Naive thymus-derived CD4-positive, alpha-beta T cell (primary cell): ENCODE results near the gene ATXN7L2. TPM values are rescaled to one million over a fixed set of nuclear protein-coding genes. Genes with fewer than 3 reads are reported as not detected.
A peak's percentile ranks its signal among the peaks of the same experiment; 100 is the strongest.

ENCODE experiments used
- ATAC-seq: fragments of 150-1000 bp; cut with Tn5 transposase; 2 replicates; pipeline ENCODE4 v1.10.0; 2021; ENCODE audit warnings: mild to moderate bottlenecking, moderate library complexity
- CTCF ChIA-PET: fragments of 350-600 bp; sonication (Branson Sonifier 250); formaldehyde crosslinking; loops from one replicate; lab custom pipeline; 2021; ENCODE audit warnings: antibody characterized with exemption; lab: Charles Lee
- POLR2A ChIA-PET: fragments of 350-600 bp; sonication (Branson Sonifier 250); formaldehyde crosslinking; loops from one replicate; lab custom pipeline; 2021; ENCODE audit warnings: antibody characterized with exemption, inconsistent platforms; lab: Charles Lee
- DNase-seq, 9 donors: peaks; one replicate each; pipeline versions ENCODE4 v3.0.0 to v3.0.0-alpha.2; 2020 to 2022; ENCODE audit warnings: mixed read lengths in 1 of 9
- H3K27ac ChIP-seq: one replicate; pipeline ENCODE4 v1.7.0; 2013; ENCODE audit warnings: mild to moderate bottlenecking, low read depth, low read length, moderate library complexity
- H3K27me3 ChIP-seq, 2 donors: one replicate each; pipeline ENCODE4 v1.7.0; 2013; ENCODE audit warnings: low read length in 2 of 2, mild to moderate bottlenecking in 2 of 2, moderate library complexity in 2 of 2; ENCODE audit not compliant: control insufficient read depth in 2 of 2, insufficient read depth in 2 of 2
- H3K36me3 ChIP-seq, 3 experiments: 1 replicate in 2 of 3; 2 replicates in 1 of 3; pipeline ENCODE4 v1.7.0; 2013; ENCODE audit warnings: low read length in 3 of 3, mild to moderate bottlenecking in 3 of 3, moderate library complexity in 1 of 3; ENCODE audit not compliant: insufficient read depth in 3 of 3, control insufficient read depth in 2 of 3
- H3K4me1 ChIP-seq, 2 donors: one replicate each; pipeline ENCODE4 v1.7.0; 2013; ENCODE audit warnings: low read length in 2 of 2, mild to moderate bottlenecking in 2 of 2, moderate library complexity in 1 of 2; ENCODE audit not compliant: control insufficient read depth in 2 of 2, insufficient read depth in 2 of 2
- H3K4me3 ChIP-seq: 2 replicates; pipeline ENCODE4 v1.7.0; 2013; ENCODE audit warnings: mild to moderate bottlenecking, low read length
- H3K9me3 ChIP-seq, 3 experiments: 1 replicate in 2 of 3; 2 replicates in 1 of 3; pipeline ENCODE4 v1.7.0; 2013; ENCODE audit warnings: low read length in 3 of 3; ENCODE audit not compliant: control insufficient read depth in 2 of 3
- H3K27ac Mint-ChIP-seq, 9 donors: one replicate each; pipeline ENCODE4 v1.8.0; 2020 to 2022; ENCODE audit warnings: mixed read lengths in 9 of 9, mild to moderate bottlenecking in 8 of 9, moderate library complexity in 5 of 9, inconsistent platforms in 2 of 9
- H3K27me3 Mint-ChIP-seq, 5 donors: one replicate each; pipeline ENCODE4 v1.8.0; 2021 to 2022; ENCODE audit warnings: mixed read lengths in 5 of 5, mild to moderate bottlenecking in 1 of 5
- H3K36me3 Mint-ChIP-seq, 5 donors: one replicate each; pipeline ENCODE4 v1.8.0; 2020 to 2022; ENCODE audit warnings: mixed read lengths in 5 of 5, mild to moderate bottlenecking in 3 of 5, inconsistent platforms in 1 of 5
- H3K4me1 Mint-ChIP-seq, 7 donors: one replicate each; pipeline ENCODE4 v1.8.0; 2020 to 2022; ENCODE audit warnings: mixed read lengths in 7 of 7, mild to moderate bottlenecking in 3 of 7, inconsistent platforms in 1 of 7
- H3K4me3 Mint-ChIP-seq, 10 donors: one replicate each; pipeline ENCODE4 v1.8.0; 2020 to 2022; ENCODE audit warnings: mild to moderate bottlenecking in 10 of 10, mixed read lengths in 10 of 10, moderate library complexity in 6 of 10, inconsistent platforms in 2 of 10
- H3K9me3 Mint-ChIP-seq, 11 donors: one replicate each; pipeline ENCODE4 v1.8.0; 2020 to 2022; ENCODE audit warnings: mixed read lengths in 11 of 11, mild to moderate bottlenecking in 4 of 11, inconsistent platforms in 1 of 11, moderate library complexity in 1 of 11
- intact Hi-C, 2 donors: fragments of 100-400 bp; cut with micrococcal nuclease; formaldehyde crosslinking; loops; one replicate each; pipeline ENCODE4 v1.15.1; 2023
- polyA plus RNA-seq, 2 donors: library from polyadenylated mRNA; unstranded; fragments of 300-500 nt; fragmentation: Illumina TruSeq; gene quantifications; one replicate each; pipeline ENCODE4 v1.2.3, GENCODE V29; 2021
- total RNA-seq, 6 experiments: library from RNA in 5 of 6; stranded (reverse) in 5 of 6; gene quantifications; 1 replicate in 5 of 6; 2 replicates in 1 of 6; pipeline ENCODE4 v1.2.3 and lab custom pipeline; 2021 to 2026

The ATXN7L2 gene
- total RNA-seq: 10 to 100 TPM; 10.5 to 12.8 (median 11.7) TPM
- 10 to 100 TPM in 1 of 2 donors, 1 to 10 TPM in 1; 4.9 to 15.2 TPM for polyA plus RNA-seq
- total RNA-seq (lab: John Stamatoyannopoulos, UW): 50.7 reads per million, percentile 71 among the genes with 10 or more reads in this experiment

GRCh38 chr1:109483672-109484518, at the start of gene ATXN7L2:
Gene ATXN7L2, plus strand, starts transcription at chr1:109483905. Its CDS starts 49 bp downstream, at chr1:109483954.
- H3K27me3 Mint-ChIP-seq: peaks cover 0 to 23% (median under 1%) of the 10 kb centered on the region in 5 donors
- ChIA-PET CTCF (interaction anchor here (0.5 to 32.6 kb wide), 7 partner anchors 10 to 765 kb away, joined by 3 to 1240 read pairs (median 3); partner anchors contain the start of genes AHCYL1, AMIGO1, CYB561D1 and GPR61), POLR2A (interaction anchor here (0.6 to 27.0 kb wide), 13 partner anchors 22 to 726 kb away, joined by 3 to 478 read pairs (median 4); partner anchors contain the start of genes AMIGO1, CYB561D1, GNAI3 and KCNC4)
- Histone ChIP-seq H3K4me3 (peak within 1 kb of the TSS; percentile 98), H3K27ac (peak within 1 kb of the TSS; percentile 88), H3K36me3 (peaks cover 0 to 27% (median 0%) of the 10 kb centered on the region in 3 experiments), H3K9me3 (no peaks in the 10 kb centered on the region), H3K4me1 (peaks cover 9 to 14% of the 10 kb centered on the region in 2 donors), H3K27me3 (no peaks in the 10 kb centered on the region)
- DNase-seq (peak; percentile 89 to 95 (median 93)), ATAC-seq (peak; percentile 91)
- H3K4me3 Mint-ChIP-seq: peak within 1 kb of the TSS; percentile 93 to 99 (median 96)
- H3K9me3 Mint-ChIP-seq: no peaks in the 10 kb centered on the region
- intact Hi-C loops: loop anchor here (1.0 to 10.0 kb wide), 22 partner anchors 10 to 854 kb away; partner anchors contain the start of genes AHCYL1 (in 2 of the 2), CELSR2 (in 2 of the 2), CYB561D1 (in 2 of the 2) and PSMA5 (in 2 of the 2)
- H3K27ac Mint-ChIP-seq: peak within 1 kb of the TSS; percentile 83 to 97 (median 92)
- H3K4me1 Mint-ChIP-seq: peaks cover 27 to 44% (median 35%) of the 10 kb centered on the region in 7 donors
- H3K36me3 Mint-ChIP-seq: peaks cover 0 to 14% (median 3%) of the 10 kb centered on the region in 5 donors

DNA sequence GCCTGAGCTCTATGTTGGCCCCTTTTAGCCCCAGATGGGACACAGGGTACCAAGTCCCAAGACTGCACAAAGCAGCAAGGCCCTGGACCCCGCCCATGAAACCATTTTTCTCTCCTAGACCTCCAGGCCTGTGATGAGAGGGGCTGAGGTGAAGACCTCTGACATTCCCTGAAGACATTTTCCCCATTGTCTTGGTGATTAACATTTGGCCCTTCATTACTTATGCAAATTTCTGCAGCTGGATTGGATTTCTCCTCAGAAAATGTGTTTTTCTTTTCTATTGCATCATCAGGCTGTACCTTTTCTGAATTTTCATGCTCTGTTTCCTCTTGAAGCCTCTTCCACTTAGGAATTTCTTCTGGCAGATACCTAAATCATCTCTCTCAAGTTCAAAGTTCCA, 49.2 kb upstream of the ATXN7L2 start:
- H3K27ac Mint-ChIP-seq: no peak overlapping the region
- ATAC-seq (no peak), DNase-seq (no peak)
- no peaks in the 10 kb centered on the region for H3K4me1 Mint-ChIP-seq
- no peak overlapping the region for H3K4me3 Mint-ChIP-seq
- CTCF ChIA-PET: no interaction called here
- POLR2A ChIA-PET: no interaction called here
- H3K36me3 Mint-ChIP-seq: peaks cover 0 to 5% (median 0%) of the 10 kb centered on the region in 5 donors
- H3K9me3 Mint-ChIP-seq: peaks cover 0 to 6% (median 0%) of the 10 kb centered on the region in 11 donors
- Histone ChIP-seq H3K36me3 (no peaks in the 10 kb centered on the region), H3K9me3 (no peaks in the 10 kb centered on the region), H3K4me1 (no peaks in the 10 kb centered on the region), H3K27ac (no peak overlapping the region), H3K27me3 (no peaks in the 10 kb centered on the region), H3K4me3 (no peak overlapping the region)
- intact Hi-C loops: no loop called here
- peaks cover 6 to 13% (median 7%) of the 10 kb centered on the region in 5 donors for H3K27me3 Mint-ChIP-seq

- Histone ChIP-seq H3K36me3 (no peaks in the 10 kb centered on the region), H3K4me1 (no peaks in the 10 kb centered on the region), H3K9me3 (no peaks in the 10 kb centered on the region), H3K27me3 (peaks cover 0 to 5% of the 10 kb centered on the region in 2 donors), H3K4me3 (no peak overlapping the region), H3K27ac (no peak overlapping the region)
- H3K9me3 Mint-ChIP-seq: peaks cover 0 to 6% (median 0%) of the 10 kb centered on the region in 11 donors
- no peak for DNase-seq
- POLR2A ChIA-PET: no interaction called here
- CTCF ChIA-PET: no interaction called here
- H3K4me3 Mint-ChIP-seq: no peak overlapping the region
- ATAC-seq: no peak
- H3K27me3 Mint-ChIP-seq: peaks cover 6 to 13% (median 6%) of the 10 kb centered on the region in 5 donors
- intact Hi-C loops: no loop called here
- peaks cover 0 to 5% (median 0%) of the 10 kb centered on the region in 5 donors for H3K36me3 Mint-ChIP-seq
- H3K4me1 Mint-ChIP-seq: no peaks in the 10 kb centered on the region
- H3K27ac Mint-ChIP-seq: no peak overlapping the region
Measured at GRCh38 chr1:109438798-109439297, 44.9 kb upstream of the ATXN7L2 start.

GRCh38 chr1:109441069-109441468, 42.6 kb upstream of the ATXN7L2 start:
- Histone ChIP-seq H3K27ac (no peak overlapping the region), H3K9me3 (no peaks in the 10 kb centered on the region), H3K36me3 (no peaks in the 10 kb centered on the region), H3K4me3 (no peak overlapping the region), H3K4me1 (no peaks in the 10 kb centered on the region), H3K27me3 (peaks cover 3 to 5% of the 10 kb centered on the region in 2 donors)
- intact Hi-C loops: no loop called here
- H3K27ac Mint-ChIP-seq: no peak overlapping the region
- ATAC-seq (no peak), DNase-seq (no peak)
- H3K4me1 Mint-ChIP-seq: no peaks in the 10 kb centered on the region
- H3K4me3 Mint-ChIP-seq: no peak overlapping the region
- H3K9me3 Mint-ChIP-seq: no peaks in the 10 kb centered on the region
- POLR2A ChIA-PET: no interaction called here
- peaks cover 4 to 12% (median 8%) of the 10 kb centered on the region in 5 donors for H3K27me3 Mint-ChIP-seq
- CTCF ChIA-PET: no interaction called here
- peaks cover 0 to 3% (median 0%) of the 10 kb centered on the region in 5 donors for H3K36me3 Mint-ChIP-seq

DNA sequence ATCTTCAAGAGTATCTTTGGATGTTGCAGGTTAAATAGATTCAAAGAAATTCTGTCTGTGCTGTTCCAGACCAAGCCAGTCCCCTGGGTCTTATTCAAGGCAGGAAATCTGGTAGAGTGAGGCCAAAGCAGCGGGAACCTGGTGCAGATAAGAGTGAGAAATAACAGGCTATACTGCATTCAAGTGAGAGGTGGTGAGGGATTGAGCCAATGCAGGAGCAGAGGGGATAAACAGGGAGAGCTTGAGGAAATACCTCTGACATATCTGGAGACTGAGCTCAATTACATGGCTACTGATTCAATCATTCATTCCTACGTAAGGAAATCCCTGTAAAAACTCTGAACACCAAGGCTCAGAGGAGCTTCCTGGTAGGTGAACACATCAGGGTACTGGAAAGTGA, 40.2 kb upstream of the ATXN7L2 start:
- no peaks in the 10 kb centered on the region for H3K9me3 Mint-ChIP-seq
- peaks cover 4 to 27% (median 16%) of the 10 kb centered on the region in 5 donors for H3K27me3 Mint-ChIP-seq
- no peak overlapping the region for H3K4me3 Mint-ChIP-seq
- no peaks in the 10 kb centered on the region for H3K4me1 ChIP-seq
- DNase-seq (no peak), ATAC-seq (no peak)
- no peaks in the 10 kb centered on the region for H3K4me1 Mint-ChIP-seq
- H3K27ac ChIP-seq: no peak overlapping the region
- no peaks in the 10 kb centered on the region for H3K9me3 ChIP-seq
- intact Hi-C loops: no loop called here
- H3K27ac Mint-ChIP-seq: no peak overlapping the region
- POLR2A ChIA-PET: interaction anchor here (0.6 kb wide), 1 partner anchor 923 kb away, joined by 4 read pairs; no protein-coding TSS in a partner anchor
- peaks cover 0 to 3% (median 0%) of the 10 kb centered on the region in 5 donors for H3K36me3 Mint-ChIP-seq
- no peak overlapping the region for H3K4me3 ChIP-seq
- peaks cover 3 to 5% of the 10 kb centered on the region in 2 donors for H3K27me3 ChIP-seq
- CTCF ChIA-PET: interaction anchor here (0.6 kb wide), 1 partner anchor 90 kb away, joined by 4 read pairs; no protein-coding TSS in a partner anchor
- H3K36me3 ChIP-seq: no peaks in the 10 kb centered on the region

DNA sequence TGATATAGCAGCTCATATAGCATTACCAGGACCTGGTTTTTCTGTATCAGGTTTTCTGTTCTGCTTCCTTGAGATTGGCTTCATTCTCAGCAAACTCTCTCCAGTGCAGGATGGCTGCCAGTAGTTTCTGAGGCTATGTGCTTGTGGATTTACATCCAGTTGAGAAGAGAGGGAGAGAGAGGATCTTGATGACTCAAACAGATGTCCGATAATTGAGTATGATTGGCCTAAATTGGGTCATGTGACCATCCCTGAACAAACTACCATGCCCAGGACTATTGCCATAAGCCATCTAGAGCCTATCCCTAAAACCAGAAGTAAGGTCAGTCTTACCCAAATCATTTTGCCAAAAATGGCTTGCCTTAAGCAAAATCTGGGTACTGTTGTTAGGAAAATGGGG, 39.4 kb upstream of the ATXN7L2 start:
- DNase-seq (no peak), ATAC-seq (no peak)
- ChIA-PET POLR2A (interaction anchor here (0.6 kb wide), 1 partner anchor 924 kb away, joined by 4 read pairs; no protein-coding TSS in a partner anchor), CTCF (no interaction called here)
- Mint-ChIP-seq H3K36me3 (peaks cover 0 to 3% (median 0%) of the 10 kb centered on the region in 5 donors), H3K9me3 (peaks cover 0 to 4% (median 0%) of the 10 kb centered on the region in 11 donors), H3K4me3 (no peak overlapping the region), H3K4me1 (no peaks in the 10 kb centered on the region), H3K27me3 (peaks cover 10 to 33% (median 16%) of the 10 kb centered on the region in 5 donors), H3K27ac (no peak overlapping the region)
- H3K27ac ChIP-seq: no peak overlapping the region
- H3K4me3 ChIP-seq: no peak overlapping the region
- no peaks in the 10 kb centered on the region for H3K36me3 ChIP-seq
- peaks cover 3 to 5% of the 10 kb centered on the region in 2 donors for H3K27me3 ChIP-seq
- no peaks in the 10 kb centered on the region for H3K4me1 ChIP-seq
- no peaks in the 10 kb centered on the region for H3K9me3 ChIP-seq
- intact Hi-C loops: no loop called here
